Left lung (tissue), 10 donors: Measurements from ENCODE around the gene PXK. TPM values are rescaled to one million over a fixed set of nuclear protein-coding genes. Genes with fewer than 3 reads are reported as not detected.

Experiments
- ATAC-seq: fragments of 200-7000 bp; cut with Tn5 transposase; one replicate; pipeline ENCODE4 v1.9.1; 2020; ENCODE audit warnings: moderate library complexity
- DNase-seq, 4 donors: peaks; one replicate each; pipeline ENCODE4 v3.0.0-alpha.2; 2013 to 2020
- H3K27ac ChIP-seq, 2 donors: fragments of 200-600 bp; sonication (generic) in 1 of 2; one replicate each; pipeline versions ENCODE4 v1.5.0 to v1.8.0; 2020 to 2021
- H3K27me3 ChIP-seq, 2 donors: fragments of 200-600 bp; sonication (generic) in 1 of 2; one replicate each; pipeline versions ENCODE4 v1.5.0 to v1.8.0; 2020 to 2021
- H3K36me3 ChIP-seq, 2 donors: fragments of 200-600 bp; sonication (generic) in 1 of 2; one replicate each; pipeline versions ENCODE4 v1.5.0 to v1.8.0; 2020 to 2021
- H3K4me1 ChIP-seq, 2 donors: fragments of 200-600 bp; one replicate each; pipeline ENCODE4 v1.8.0; 2021
- H3K4me3 ChIP-seq, 2 donors: fragments of 200-600 bp; sonication (generic) in 1 of 2; one replicate each; pipeline versions ENCODE4 v1.5.0 to v1.8.0; 2020 to 2021; ENCODE audit warnings: mild to moderate bottlenecking in 1 of 2
- H3K9me3 ChIP-seq, 2 donors: fragments of 200-600 bp; sonication (generic) in 1 of 2; one replicate each; pipeline versions ENCODE4 v1.5.0 to v1.8.0; 2020 to 2021
- intact Hi-C, 2 donors: fragments of 100-400 bp; cut with DNase I; formaldehyde crosslinking; loops; one replicate each; pipeline versions ENCODE4 v1.11.2 to v1.14.2; 2022
- polyA plus RNA-seq, 6 donors: library from polyadenylated mRNA; unstranded; fragments of 120-200 nt; gene quantifications; one replicate each; pipeline ENCODE4 v1.2.1, GENCODE V29; 2013; ENCODE audit not compliant: insufficient read length in 6 of 6
- total RNA-seq, 2 donors: library from RNA; stranded (reverse); fragmentation: NEBNext Ultra II Directional; extraction: Animal tissue kit (Norgen Biotek cat#: 25700); gene quantifications; one replicate each; pipeline ENCODE4 v1.2.1, GENCODE V29; 2021
- TF ChIP-seq, protein P1 (sequence below), 2 donors: fragments of 200-600 bp; sonication (generic) in 1 of 2; IDR thresholded peaks; one replicate each; pipeline versions ENCODE4 v1.5.0 to v1.8.0; 2021; ENCODE audit warnings: antibody characterized with exemption in 2 of 2
- donor health status: DM: no; HTN: yes; CAD: no.
- donor health status: DM: no; HTN: no; CAD: no.

The PXK gene
- total and polyA plus RNA-seq, 8 donors, result 19.0 to 42.3 (median 34.0) TPM

DNA sequence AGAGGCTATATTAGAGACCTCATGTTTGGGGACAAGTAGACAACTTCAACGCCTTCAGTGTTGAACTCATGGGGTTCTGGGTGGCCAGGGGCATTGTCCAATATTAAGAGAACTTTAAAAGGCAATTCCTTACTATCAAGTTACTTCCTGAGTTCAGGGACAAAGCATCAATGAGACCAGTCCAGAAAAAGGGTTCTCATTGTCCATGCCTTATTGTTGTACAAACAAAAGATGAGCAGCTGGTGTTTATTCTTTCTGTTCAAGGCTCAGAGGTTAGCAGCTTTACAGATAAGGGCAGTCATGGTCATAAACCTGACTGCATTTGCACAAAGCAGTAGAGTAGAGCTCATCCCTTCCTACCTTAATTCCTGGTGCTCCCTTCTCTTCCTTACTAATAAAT, 119.5 kb downstream of the PXK start:
- Histone ChIP-seq H3K36me3 (no peaks in the 10 kb centered on the region), H3K9me3 (peaks cover 0 to 34% of the 10 kb centered on the region in 2 donors), H3K27me3 (no peaks in the 10 kb centered on the region), H3K4me3 (no peak overlapping the region), H3K4me1 (no peaks in the 10 kb centered on the region), H3K27ac (no peak overlapping the region)
- DNase-seq (no peak), ATAC-seq (no peak)
- TF ChIP-seq, protein P1, sequence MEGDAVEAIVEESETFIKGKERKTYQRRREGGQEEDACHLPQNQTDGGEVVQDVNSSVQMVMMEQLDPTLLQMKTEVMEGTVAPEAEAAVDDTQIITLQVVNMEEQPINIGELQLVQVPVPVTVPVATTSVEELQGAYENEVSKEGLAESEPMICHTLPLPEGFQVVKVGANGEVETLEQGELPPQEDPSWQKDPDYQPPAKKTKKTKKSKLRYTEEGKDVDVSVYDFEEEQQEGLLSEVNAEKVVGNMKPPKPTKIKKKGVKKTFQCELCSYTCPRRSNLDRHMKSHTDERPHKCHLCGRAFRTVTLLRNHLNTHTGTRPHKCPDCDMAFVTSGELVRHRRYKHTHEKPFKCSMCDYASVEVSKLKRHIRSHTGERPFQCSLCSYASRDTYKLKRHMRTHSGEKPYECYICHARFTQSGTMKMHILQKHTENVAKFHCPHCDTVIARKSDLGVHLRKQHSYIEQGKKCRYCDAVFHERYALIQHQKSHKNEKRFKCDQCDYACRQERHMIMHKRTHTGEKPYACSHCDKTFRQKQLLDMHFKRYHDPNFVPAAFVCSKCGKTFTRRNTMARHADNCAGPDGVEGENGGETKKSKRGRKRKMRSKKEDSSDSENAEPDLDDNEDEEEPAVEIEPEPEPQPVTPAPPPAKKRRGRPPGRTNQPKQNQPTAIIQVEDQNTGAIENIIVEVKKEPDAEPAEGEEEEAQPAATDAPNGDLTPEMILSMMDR (IDR thresholded peaks at IDR 0.05), result no peak
- intact Hi-C loops, result no loop called here

DNA sequence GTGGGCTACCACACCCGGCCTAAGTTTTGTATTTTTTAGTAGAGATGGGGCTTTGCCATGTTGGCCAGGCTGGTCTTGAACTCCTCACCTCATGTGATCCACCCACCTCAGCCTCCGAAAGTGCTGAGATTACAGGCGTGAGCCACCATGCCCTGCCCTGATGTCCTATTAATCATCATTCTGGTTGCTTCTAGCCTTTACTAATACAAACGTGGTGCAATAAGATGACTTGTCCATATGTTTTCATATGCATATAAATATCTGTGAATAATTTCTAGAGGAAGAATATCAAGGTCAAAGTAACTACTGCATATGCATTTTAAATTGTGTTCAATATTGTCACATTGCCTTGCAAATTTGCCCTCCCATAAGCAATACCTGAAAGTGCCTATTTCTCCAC, 126.5 kb downstream of the PXK start:
- H3K9me3 ChIP-seq, result peaks cover 0 to 27% of the 10 kb centered on the region in 2 donors
- no peak overlapping the region for H3K27ac ChIP-seq
- intact Hi-C loops, result no loop called here
- ATAC-seq (no peak), DNase-seq (no peak)
- TF ChIP-seq, protein P1 (IDR thresholded peaks at IDR 0.05), result no peak
- H3K36me3 ChIP-seq, result no peaks in the 10 kb centered on the region
- H3K27me3 ChIP-seq, result no peaks in the 10 kb centered on the region
- H3K4me3 ChIP-seq, result no peak overlapping the region
- peaks cover 11 to 12% of the 10 kb centered on the region in 2 donors for H3K4me1 ChIP-seq

DNA sequence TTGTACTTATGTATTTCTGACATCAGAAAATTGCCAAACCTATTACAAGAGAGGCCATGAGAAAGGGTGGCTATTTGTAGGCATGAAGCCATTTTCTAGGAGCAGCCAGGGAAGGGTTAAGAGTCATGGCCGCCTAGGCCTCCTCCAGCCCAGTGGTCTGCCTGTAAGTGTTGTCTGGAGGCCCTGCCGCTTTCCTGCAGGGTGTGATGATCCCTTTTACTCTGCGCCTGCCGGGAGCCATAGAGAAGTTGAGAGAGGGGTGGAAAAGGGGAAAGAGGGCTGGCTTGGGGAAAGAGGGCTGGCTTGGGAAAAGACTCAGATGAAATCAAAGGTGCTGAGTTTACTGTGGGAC, 130.1 kb downstream of the PXK start:
- intact Hi-C loops, result no loop called here
- TF ChIP-seq, protein P1 (IDR thresholded peaks at IDR 0.05), result no peak
- H3K27ac ChIP-seq, result no peak overlapping the region
- ATAC-seq (no peak), DNase-seq (no peak)
- no peaks in the 10 kb centered on the region for H3K36me3 ChIP-seq
- H3K27me3 ChIP-seq, result no peaks in the 10 kb centered on the region
- peaks cover 11 to 12% of the 10 kb centered on the region in 2 donors for H3K4me1 ChIP-seq
- no peak overlapping the region for H3K4me3 ChIP-seq
- no peaks in the 10 kb centered on the region for H3K9me3 ChIP-seq

DNA sequence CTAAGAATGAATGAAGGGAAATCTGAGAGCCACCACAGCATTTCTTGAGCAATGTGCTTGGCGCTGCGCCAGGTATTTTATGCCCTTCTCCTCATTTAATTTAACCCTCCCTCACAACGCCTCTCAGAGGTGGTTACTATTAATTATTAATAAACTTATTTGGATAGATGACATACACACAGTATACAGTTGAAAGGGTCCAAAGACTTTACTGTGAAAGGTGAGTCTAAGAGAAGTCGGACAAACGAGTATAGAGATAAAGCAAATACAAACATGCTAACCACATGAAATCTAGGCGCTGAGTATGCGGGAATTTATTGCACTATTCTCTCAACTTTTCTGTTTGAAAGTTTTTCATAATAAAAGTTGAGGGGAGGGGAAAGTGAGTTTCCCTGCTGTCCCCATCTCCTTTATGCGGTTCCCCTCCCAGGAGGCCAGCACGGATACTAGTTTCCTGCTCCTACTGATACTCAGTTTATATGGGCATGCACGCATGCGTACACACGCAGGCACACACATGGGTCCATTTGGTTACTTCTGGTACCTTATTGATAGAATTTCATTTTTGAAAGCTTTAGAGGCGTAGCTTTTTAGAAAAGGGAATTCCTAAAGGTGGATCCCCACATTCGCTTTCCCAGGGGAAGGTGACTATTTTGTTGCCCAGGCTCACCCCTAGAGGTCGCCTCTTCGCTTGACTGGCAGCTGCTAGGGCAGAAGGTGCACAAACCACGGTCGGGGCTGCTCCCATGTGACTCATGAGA, 130.7 kb downstream of the PXK start:
- H3K27me3 ChIP-seq, result no peaks in the 10 kb centered on the region
- peak overlapping the region; percentile 6 to 22 for H3K4me3 ChIP-seq
- peaks cover 11 to 12% of the 10 kb centered on the region in 2 donors for H3K4me1 ChIP-seq
- DNase-seq (peak; percentile 36 to 87 (median 62)), ATAC-seq (peak; percentile 98)
- no peaks in the 10 kb centered on the region for H3K36me3 ChIP-seq
- H3K27ac ChIP-seq, result no peak overlapping the region
- intact Hi-C loops, result no loop called here
- H3K9me3 ChIP-seq, result no peaks in the 10 kb centered on the region
- TF ChIP-seq, protein P1 (IDR thresholded peaks at IDR 0.05), result peak; percentile 66 to 82

DNA sequence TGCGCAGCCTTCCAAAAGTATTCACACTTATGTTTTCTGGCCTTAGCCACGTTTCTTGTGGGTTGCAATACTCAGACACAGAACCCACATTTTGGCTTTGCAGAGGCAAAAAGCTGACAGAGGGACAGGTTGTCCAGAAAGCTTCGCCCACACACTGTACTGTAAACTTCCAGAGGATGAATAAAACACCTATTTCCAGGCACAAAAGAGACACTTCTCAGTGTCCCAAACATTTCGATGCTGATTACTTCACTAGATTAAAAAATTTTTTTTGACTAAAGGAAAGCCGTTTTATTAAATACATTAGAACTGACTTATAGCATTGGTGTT, 131.2 kb downstream of the PXK start:
- Histone ChIP-seq H3K4me1 (peaks cover 11 to 12% of the 10 kb centered on the region in 2 donors), H3K27ac (no peak overlapping the region), H3K36me3 (no peaks in the 10 kb centered on the region), H3K4me3 (peak overlapping the region in 1 of 2 donors; percentile 22), H3K27me3 (no peaks in the 10 kb centered on the region), H3K9me3 (no peaks in the 10 kb centered on the region)
- DNase-seq, result no peak
- ATAC-seq, result no peak
- intact Hi-C loops, result no loop called here
- TF ChIP-seq, protein P1 (IDR thresholded peaks at IDR 0.05), result no peak
